ENCODE data around the gene LCLAT1. TPM values are rescaled to one million over a fixed set of nuclear protein-coding genes. Genes with fewer than 3 reads are reported as not detected.
A peak's percentile ranks its signal among the peaks of the same experiment; 100 is the strongest.

The LCLAT1 gene
- polyA plus RNA-seq, 1 donor (not counting 4 experiments of a cell fraction or from before 2014, with no cell fraction given): 17.1 TPM

DNA sequence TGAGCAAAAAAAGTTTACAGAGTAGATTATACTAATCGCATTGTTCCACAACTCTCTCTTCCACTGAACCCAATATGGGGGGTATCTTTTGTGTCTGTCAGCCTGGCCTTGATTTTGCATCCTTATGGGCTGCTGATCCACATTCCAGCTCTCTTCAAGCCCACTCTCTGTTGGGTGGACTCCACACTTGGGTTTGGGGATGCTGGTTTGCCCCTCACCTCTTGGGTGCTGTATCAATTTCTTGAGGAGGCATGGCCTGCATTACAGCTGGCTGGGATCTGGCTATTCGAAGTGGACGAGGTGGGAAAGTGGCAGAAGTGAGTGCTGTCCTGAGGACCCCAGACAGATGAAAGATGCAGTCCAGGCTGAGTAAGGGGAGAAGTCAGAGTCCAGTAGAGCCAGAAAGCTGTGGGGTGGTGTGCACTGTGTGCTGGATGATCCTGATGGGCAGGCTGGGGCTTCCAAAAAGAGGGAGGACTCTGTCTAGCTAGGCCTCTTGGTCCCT, 218.8 kb downstream of the LCLAT1 start:
- Histone ChIP-seq H3K36me3 (ENCODE audit: control insufficient read depth in 2 of 2, extremely low read depth in 1 of 2, insufficient read depth in 2 of 2, low read length in 2 of 2) (no peaks in the 10 kb centered on the region), H3K4me1 (ENCODE audit: control insufficient read depth, extremely low read depth, insufficient read depth, low read length) (peaks cover 37% of the 10 kb centered on the region), H3K9ac (ENCODE audit: control insufficient read depth, extremely low read depth, insufficient read depth, low read length) (peak overlapping the region; percentile 35), H3K27me3 (ENCODE audit: control insufficient read depth, extremely low read depth, insufficient read depth, low read length) (no peaks in the 10 kb centered on the region), H3K9me1 (ENCODE audit: control insufficient read depth, extremely low read depth, insufficient read depth, low read length) (no peaks in the 10 kb centered on the region), H3K4me2 (ENCODE audit: control insufficient read depth, extremely low read depth, insufficient read depth, low read depth, low read length) (no peak overlapping the region), H3K79me2 (ENCODE audit: control insufficient read depth, insufficient read depth, low read length) (no peaks in the 10 kb centered on the region), H3K9me3 (ENCODE audit: control insufficient read depth, low read depth, low read length) (no peaks in the 10 kb centered on the region), H2AFZ (ENCODE audit: control insufficient read depth, low read length) (peak overlapping the region; percentile 41), H3K4me3 (ENCODE audit: control insufficient read depth in 2 of 3, extremely low read depth in 1 of 3, insufficient read depth in 2 of 3, low read depth in 1 of 3, low read length in 3 of 3) (peak overlapping the region in 1 of 3 experiments; percentile 9), H3K27ac (ENCODE audit: control insufficient read depth, insufficient read depth, low read length) (peak overlapping the region; percentile 94), H4K20me1 (ENCODE audit: control insufficient read depth, extremely low read depth, insufficient read depth, low read length) (no peaks in the 10 kb centered on the region)
- DNase-seq (ENCODE audit: low read depth, low spot score) (no peak), FAIRE-seq (no peak)
- no peak for TF ChIP-seq EZH2 (IDR thresholded peaks at IDR 0.05; ENCODE audit: low read length)
- TF ChIP-seq, protein P1, sequence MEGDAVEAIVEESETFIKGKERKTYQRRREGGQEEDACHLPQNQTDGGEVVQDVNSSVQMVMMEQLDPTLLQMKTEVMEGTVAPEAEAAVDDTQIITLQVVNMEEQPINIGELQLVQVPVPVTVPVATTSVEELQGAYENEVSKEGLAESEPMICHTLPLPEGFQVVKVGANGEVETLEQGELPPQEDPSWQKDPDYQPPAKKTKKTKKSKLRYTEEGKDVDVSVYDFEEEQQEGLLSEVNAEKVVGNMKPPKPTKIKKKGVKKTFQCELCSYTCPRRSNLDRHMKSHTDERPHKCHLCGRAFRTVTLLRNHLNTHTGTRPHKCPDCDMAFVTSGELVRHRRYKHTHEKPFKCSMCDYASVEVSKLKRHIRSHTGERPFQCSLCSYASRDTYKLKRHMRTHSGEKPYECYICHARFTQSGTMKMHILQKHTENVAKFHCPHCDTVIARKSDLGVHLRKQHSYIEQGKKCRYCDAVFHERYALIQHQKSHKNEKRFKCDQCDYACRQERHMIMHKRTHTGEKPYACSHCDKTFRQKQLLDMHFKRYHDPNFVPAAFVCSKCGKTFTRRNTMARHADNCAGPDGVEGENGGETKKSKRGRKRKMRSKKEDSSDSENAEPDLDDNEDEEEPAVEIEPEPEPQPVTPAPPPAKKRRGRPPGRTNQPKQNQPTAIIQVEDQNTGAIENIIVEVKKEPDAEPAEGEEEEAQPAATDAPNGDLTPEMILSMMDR (optimal IDR thresholded peaks at IDR 0.05 in 1 of 3, IDR thresholded peaks at IDR 0.05 in 1 of 3, conservative IDR thresholded peaks at IDR 0.05 in 1 of 3; ENCODE audit: extremely low read depth in 1 of 3, insufficient read depth in 2 of 3, low read length in 3 of 3): no peak
- dilution Hi-C loops (cut with MboI; ENCODE audit: extremely low pct_ligation_motif_present, low sequenced_read_pairs): no loop called here

DNA sequence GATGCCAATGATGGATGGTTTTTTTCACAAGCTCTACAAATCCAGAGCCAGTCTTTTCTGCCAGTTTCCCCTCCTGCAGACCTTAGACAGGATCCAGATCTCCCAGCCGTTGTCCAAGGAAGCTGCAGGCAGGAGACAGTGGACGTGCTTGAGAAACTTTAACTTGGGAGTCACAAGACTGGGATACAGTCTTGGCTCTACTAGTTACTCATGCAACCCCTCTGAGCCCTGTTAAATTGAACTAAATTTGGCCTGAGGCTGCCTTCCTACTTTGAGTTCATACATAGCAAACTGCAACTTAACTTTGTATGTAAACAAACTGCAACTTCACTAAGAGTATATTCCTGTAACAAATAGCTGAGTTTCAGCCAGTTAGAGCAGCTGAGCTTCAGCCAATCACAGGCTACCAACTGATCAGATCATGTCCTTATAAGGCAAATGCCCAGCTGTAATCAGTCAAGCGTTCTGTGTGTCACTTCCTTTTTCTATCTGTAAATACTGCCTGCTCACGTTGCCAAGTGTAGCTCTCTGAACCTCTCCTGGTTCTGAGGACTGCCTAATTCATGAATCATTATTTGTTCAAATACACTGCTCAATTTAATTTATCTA, 219.3 kb downstream of the LCLAT1 start:
- peak overlapping the region; percentile 23 for H3K4me2 ChIP-seq (ENCODE audit: control insufficient read depth, extremely low read depth, insufficient read depth, low read depth, low read length)
- TF ChIP-seq, protein P1 (optimal IDR thresholded peaks at IDR 0.05 in 1 of 3, IDR thresholded peaks at IDR 0.05 in 1 of 3, conservative IDR thresholded peaks at IDR 0.05 in 1 of 3; ENCODE audit: extremely low read depth in 1 of 3, insufficient read depth in 2 of 3, low read length in 3 of 3): no peak
- TF ChIP-seq EZH2 (IDR thresholded peaks at IDR 0.05; ENCODE audit: low read length): no peak
- H3K9me1 ChIP-seq (ENCODE audit: control insufficient read depth, extremely low read depth, insufficient read depth, low read length): no peaks in the 10 kb centered on the region
- H4K20me1 ChIP-seq (ENCODE audit: control insufficient read depth, extremely low read depth, insufficient read depth, low read length): no peaks in the 10 kb centered on the region
- H3K9me3 ChIP-seq (ENCODE audit: control insufficient read depth, low read depth, low read length): no peaks in the 10 kb centered on the region
- peak overlapping the region in 1 of 3 experiments; percentile 9 for H3K4me3 ChIP-seq (ENCODE audit: control insufficient read depth in 2 of 3, extremely low read depth in 1 of 3, insufficient read depth in 2 of 3, low read depth in 1 of 3, low read length in 3 of 3)
- DNase-seq (ENCODE audit: low read depth, low spot score) (peak; percentile 78), FAIRE-seq (peak; percentile 88)
- peaks cover 37% of the 10 kb centered on the region for H3K4me1 ChIP-seq (ENCODE audit: control insufficient read depth, extremely low read depth, insufficient read depth, low read length)
- peak overlapping the region; percentile 35 for H3K9ac ChIP-seq (ENCODE audit: control insufficient read depth, extremely low read depth, insufficient read depth, low read length)
- no peaks in the 10 kb centered on the region for H3K79me2 ChIP-seq (ENCODE audit: control insufficient read depth, insufficient read depth, low read length)
- peak overlapping the region; percentile 41 for H2AFZ ChIP-seq (ENCODE audit: control insufficient read depth, low read length)
- dilution Hi-C loops (cut with MboI; ENCODE audit: extremely low pct_ligation_motif_present, low sequenced_read_pairs): no loop called here
- H3K27ac ChIP-seq (ENCODE audit: control insufficient read depth, insufficient read depth, low read length): peak overlapping the region; percentile 94
- H3K36me3 ChIP-seq (ENCODE audit: control insufficient read depth in 2 of 2, extremely low read depth in 1 of 2, insufficient read depth in 2 of 2, low read length in 2 of 2): no peaks in the 10 kb centered on the region
- H3K27me3 ChIP-seq (ENCODE audit: control insufficient read depth, extremely low read depth, insufficient read depth, low read length): no peaks in the 10 kb centered on the region
